ENCODE results near the gene LRRC58. TPM values are rescaled to one million over a fixed set of nuclear protein-coding genes. Genes with fewer than 3 reads are reported as not detected.

LRRC58 gene
- total RNA-seq, 1 experiment from 2014 or later = 29.5 TPM

- Histone ChIP-seq H3K4me1 (ENCODE audit: control insufficient read depth, insufficient read depth, low read length) (peaks cover 2% of the 10 kb centered on the region; the same call in 1 of the 2 replicates), H3K27ac (ENCODE audit: low read length) (no peak overlapping the region), H3K4me3 (ENCODE audit: low read depth in 2 of 2, low read length in 2 of 2) (no peak overlapping the region), H3K36me3 (ENCODE audit: control insufficient read depth, insufficient read depth, low read length) (no peaks in the 10 kb centered on the region), H3K9me3 (ENCODE audit: control insufficient read depth, insufficient read depth, low read depth, low read length) (no peaks in the 10 kb centered on the region), H3K27me3 (ENCODE audit: control insufficient read depth, insufficient read depth, low read length) (peaks cover 14% of the 10 kb centered on the region)
- intact Hi-C loops (cut with micrococcal nuclease; ENCODE audit: unreplicated experiment) (no loop called here), in situ Hi-C loops (cut with HindIII; ENCODE audit: low pct_unique_long_range_greater_than_20kb, low sequenced_read_pairs) (no loop called here)
- no TSS peak for BruUV-seq (replicated peaks)
- DNase-seq (ENCODE audit: low read depth, low spot score) = no peak
- ATAC-seq = no peak
- TF ChIP-seq SIN3A (IDR thresholded peaks at IDR 0.05; ENCODE audit: borderline replicate concordance, insufficient read depth, low read depth, low read length) = no peak
- no peak for TF ChIP-seq REST (IDR thresholded peaks at IDR 0.05; ENCODE audit: insufficient read depth in 1 of 2, low read depth in 2 of 2, low read length in 1 of 2)
- TF ChIP-seq POLR2AphosphoS5 (IDR thresholded peaks at IDR 0.05; ENCODE audit: low read depth, low read length) = no peak
- no peak for TF ChIP-seq CTCF (IDR thresholded peaks at IDR 0.05)
- TF ChIP-seq TCF7L2 (IDR thresholded peaks at IDR 0.05; ENCODE audit: low read depth, low read length) = no peak
- ChIA-PET CTCF (no interaction called here), POLR2A (no interaction called here)
Measured at GRCh38 chr3:120355486-120355885, 6.3 kb upstream of the LRRC58 start.

- ChIA-PET POLR2A (no interaction called here), CTCF (no interaction called here)
- no peak for DNase-seq (ENCODE audit: low read depth, low spot score)
- ATAC-seq = no peak
- no peak overlapping the region for H3K4me3 ChIP-seq (ENCODE audit: low read depth in 2 of 2, low read length in 2 of 2)
- H3K27ac ChIP-seq (ENCODE audit: low read length) = no peak overlapping the region
- BruUV-seq (replicated peaks) = no TSS peak
- H3K36me3 ChIP-seq (ENCODE audit: control insufficient read depth, insufficient read depth, low read length) = no peaks in the 10 kb centered on the region; the same call in 1 of the 2 replicates
- no peak for TF ChIP-seq SIN3A (IDR thresholded peaks at IDR 0.05; ENCODE audit: borderline replicate concordance, insufficient read depth, low read depth, low read length)
- TF ChIP-seq POLR2AphosphoS5 (IDR thresholded peaks at IDR 0.05; ENCODE audit: low read depth, low read length) = no peak
- in situ Hi-C loops (cut with HindIII; ENCODE audit: low pct_unique_long_range_greater_than_20kb, low sequenced_read_pairs) = no loop called here
- peaks cover 10% of the 10 kb centered on the region; the same call in 1 of the 2 replicates for H3K4me1 ChIP-seq (ENCODE audit: control insufficient read depth, insufficient read depth, low read length)
- H3K27me3 ChIP-seq (ENCODE audit: control insufficient read depth, insufficient read depth, low read length) = peaks cover 12% of the 10 kb centered on the region
- intact Hi-C loops (cut with micrococcal nuclease; ENCODE audit: unreplicated experiment) = no loop called here
- H3K9me3 ChIP-seq (ENCODE audit: control insufficient read depth, insufficient read depth, low read depth, low read length) = no peaks in the 10 kb centered on the region
Measured at GRCh38 chr3:120353463-120353862, 4.3 kb upstream of the LRRC58 start.

- Histone ChIP-seq H3K27me3 (ENCODE audit: control insufficient read depth, insufficient read depth, low read length) (peaks cover 11% of the 10 kb centered on the region; the same call in 1 of the 2 replicates), H3K36me3 (ENCODE audit: control insufficient read depth, insufficient read depth, low read length) (peaks cover 3% of the 10 kb centered on the region; the same call in 1 of the 2 replicates), H3K4me1 (ENCODE audit: control insufficient read depth, insufficient read depth, low read length) (peaks cover 14% of the 10 kb centered on the region), H3K4me3 (ENCODE audit: low read depth in 2 of 2, low read length in 2 of 2) (no peak overlapping the region), H3K9me3 (ENCODE audit: control insufficient read depth, insufficient read depth, low read depth, low read length) (no peaks in the 10 kb centered on the region), H3K27ac (ENCODE audit: low read length) (no peak overlapping the region)
- intact Hi-C loops (cut with micrococcal nuclease; ENCODE audit: unreplicated experiment) = no loop called here
- DNase-seq (ENCODE audit: low read depth, low spot score) (no peak), ATAC-seq (no peak)
- in situ Hi-C loops (cut with HindIII; ENCODE audit: low pct_unique_long_range_greater_than_20kb, low sequenced_read_pairs) = no loop called here
- no TSS peak for BruUV-seq (replicated peaks)
- ChIA-PET POLR2A (no interaction called here), CTCF (no interaction called here)
- TF ChIP-seq POLR2AphosphoS5 (IDR thresholded peaks at IDR 0.05; ENCODE audit: low read depth, low read length) = no peak
- no peak for TF ChIP-seq TCF7L2 (IDR thresholded peaks at IDR 0.05; ENCODE audit: low read depth, low read length)
- no peak for TF ChIP-seq REST (IDR thresholded peaks at IDR 0.05; ENCODE audit: insufficient read depth in 1 of 2, low read depth in 2 of 2, low read length in 1 of 2)
- TF ChIP-seq SIN3A (IDR thresholded peaks at IDR 0.05; ENCODE audit: borderline replicate concordance, insufficient read depth, low read depth, low read length) = no peak
- no peak for TF ChIP-seq CTCF (IDR thresholded peaks at IDR 0.05)
Measured at GRCh38 chr3:120352017-120352416, 2.9 kb upstream of the LRRC58 start.
